NT2/D1 (cell line): ENCODE measurements around the gene BTBD18.

Experiments used
- SUZ12 ChIP-seq: IDR thresholded peaks from 2 replicates; pipeline ENCODE4 v1.6.1; 2011; ENCODE audit not compliant: insufficient read length, insufficient read depth; ENCODE audit errors: extremely low read depth
- YY1 ChIP-seq: IDR thresholded peaks from 2 replicates; pipeline ENCODE4 v1.6.1; 2011; ENCODE audit not compliant: insufficient read length, insufficient read depth
- ZNF274 ChIP-seq: IDR thresholded peaks from 2 replicates; pipeline ENCODE4 v1.6.1; 2011; ENCODE audit warnings: mild to moderate bottlenecking, low read depth, low read length

- TF ChIP-seq YY1 (no peak), ZNF274 (no peak), SUZ12 (no peak)
Measured at GRCh38 chr11:57746920-57747319, 4.7 kb downstream of the BTBD18 start.
